Stimulated activated effector memory CD8-positive, alpha-beta T cell treated with anti-CD3 and anti-CD28 coated beads, Interleukin-12 subunit alpha, Interleukin-12 subunit beta, amount 100 ng/mL, for 72 hours (primary cell): Measurements from ENCODE around the gene SLC41A3.
"Not testable (repeated sequence)": the region's sequence is repeated elsewhere in the genome, so short reads cannot be mapped to it uniquely, and the experiment has no call there.

Experiments
- ATAC-seq: fragments of 150-1000 bp; cut with Tn5 transposase; 2 replicates; pipeline ENCODE4 v1.10.0; 2021
- DNase-seq, 2 donors: peaks; one replicate each; pipeline ENCODE4 v3.0.0; 2021 to 2022; ENCODE audit warnings: low spot score in 2 of 2
- H3K27ac Mint-ChIP-seq: one replicate; pipeline ENCODE4 v1.8.0; 2022; ENCODE audit warnings: mild to moderate bottlenecking, mixed read lengths
- H3K36me3 Mint-ChIP-seq: one replicate; pipeline ENCODE4 v1.8.0; 2022; ENCODE audit warnings: mild to moderate bottlenecking, mixed read lengths
- H3K4me1 Mint-ChIP-seq: one replicate; pipeline ENCODE4 v1.8.0; 2022; ENCODE audit warnings: mixed read lengths
- H3K4me3 Mint-ChIP-seq: one replicate; pipeline ENCODE4 v1.8.0; 2022; ENCODE audit warnings: mild to moderate bottlenecking, mixed read lengths
- H3K9me3 Mint-ChIP-seq: one replicate; pipeline ENCODE4 v1.8.0; 2022; ENCODE audit warnings: mixed read lengths

SLC41A3 gene

GRCh38 chr3:126104028-126104635 lies 20.2 kb upstream of the SLC41A3 start:
- Mint-ChIP-seq H3K4me1 (no peaks in the 10 kb centered on the region), H3K4me3 (no peak overlapping the region), H3K36me3 (no peaks in the 10 kb centered on the region), H3K9me3 (no peaks in the 10 kb centered on the region), H3K27ac (no peak overlapping the region)
- ATAC-seq (no peak), DNase-seq (peak in 1 of 2 donors; percentile 46)

- Mint-ChIP-seq H3K4me1 (no peaks in the 10 kb centered on the region), H3K4me3 (no peak overlapping the region), H3K9me3 (no peaks in the 10 kb centered on the region), H3K27ac (no peak overlapping the region), H3K36me3 (no peaks in the 10 kb centered on the region)
- peak in 1 of 2 donors; percentile 42 for DNase-seq
- no peak for ATAC-seq
Measured at GRCh38 chr3:126103121-126104027, 19.4 kb upstream of the SLC41A3 start.

- Mint-ChIP-seq H3K4me1 (no peaks in the 10 kb centered on the region), H3K9me3 (peaks cover 4% of the 10 kb centered on the region), H3K36me3 (no peaks in the 10 kb centered on the region), H3K4me3 (no peak overlapping the region), H3K27ac (no peak overlapping the region)
- peak in 1 of 2 donors; percentile 6 for DNase-seq
- ATAC-seq, result no peak
Measured at GRCh38 chr3:126102530-126102951, 18.6 kb upstream of the SLC41A3 start.

- no peaks in the 10 kb centered on the region for H3K36me3 Mint-ChIP-seq
- DNase-seq (peak in 1 of 2 donors; percentile 33), ATAC-seq (no peak)
- H3K9me3 Mint-ChIP-seq, result peaks cover 4% of the 10 kb centered on the region
- H3K27ac Mint-ChIP-seq, result no peak overlapping the region
- no peaks in the 10 kb centered on the region for H3K4me1 Mint-ChIP-seq
- no peak overlapping the region for H3K4me3 Mint-ChIP-seq
Measured at GRCh38 chr3:126102011-126102410, 18.1 kb upstream of the SLC41A3 start.

GRCh38 chr3:126101521-126101982 lies 17.6 kb upstream of the SLC41A3 start:
- no peaks in the 10 kb centered on the region for H3K36me3 Mint-ChIP-seq
- no peaks in the 10 kb centered on the region for H3K4me1 Mint-ChIP-seq
- H3K27ac Mint-ChIP-seq, result no peak overlapping the region
- peaks cover 4% of the 10 kb centered on the region for H3K9me3 Mint-ChIP-seq
- no peak overlapping the region for H3K4me3 Mint-ChIP-seq
- DNase-seq (peak in 1 of 2 donors; percentile 12), ATAC-seq (no peak)

- DNase-seq, result peak in 1 of 2 donors; percentile 41
- H3K9me3 Mint-ChIP-seq, result peaks cover 4% of the 10 kb centered on the region
- H3K4me3 Mint-ChIP-seq, result no peak overlapping the region
- H3K27ac Mint-ChIP-seq, result no peak overlapping the region
- H3K4me1 Mint-ChIP-seq, result no peaks in the 10 kb centered on the region
- peak; percentile 64 for ATAC-seq
- no peaks in the 10 kb centered on the region for H3K36me3 Mint-ChIP-seq
Measured at GRCh38 chr3:126100634-126101301, 16.8 kb upstream of the SLC41A3 start.

- DNase-seq (peak in 1 of 2 donors; percentile 20), ATAC-seq (no peak)
- H3K9me3 Mint-ChIP-seq, result peaks cover 4% of the 10 kb centered on the region
- no peak overlapping the region for H3K4me3 Mint-ChIP-seq
- no peaks in the 10 kb centered on the region for H3K4me1 Mint-ChIP-seq
- no peaks in the 10 kb centered on the region for H3K36me3 Mint-ChIP-seq
- H3K27ac Mint-ChIP-seq, result no peak overlapping the region
Measured at GRCh38 chr3:126100269-126100633, 16.3 kb upstream of the SLC41A3 start.

GRCh38 chr3:126098391-126098858 lies 14.5 kb upstream of the SLC41A3 start:
- DNase-seq, result peak in 1 of 2 donors; percentile 40
- Mint-ChIP-seq H3K4me3 (no peak overlapping the region), H3K36me3 (no peaks in the 10 kb centered on the region), H3K27ac (no peak overlapping the region), H3K4me1 (no peaks in the 10 kb centered on the region), H3K9me3 (peaks cover 6% of the 10 kb centered on the region)
- ATAC-seq, result no peak

- ATAC-seq, result no peak
- Mint-ChIP-seq H3K36me3 (no peaks in the 10 kb centered on the region), H3K4me3 (no peak overlapping the region), H3K9me3 (peaks cover 6% of the 10 kb centered on the region), H3K27ac (no peak overlapping the region), H3K4me1 (no peaks in the 10 kb centered on the region)
- DNase-seq, result peak in 1 of 2 donors; percentile 10
Measured at GRCh38 chr3:126097801-126098200, 13.9 kb upstream of the SLC41A3 start.

GRCh38 chr3:126096274-126096673 lies 12.3 kb upstream of the SLC41A3 start:
- not testable (repeated sequence) for H3K9me3 Mint-ChIP-seq, H3K4me1 Mint-ChIP-seq, H3K27ac Mint-ChIP-seq, H3K36me3 Mint-ChIP-seq, ATAC-seq, H3K4me3 Mint-ChIP-seq
- peak in 1 of 2 donors; percentile 32 for DNase-seq

- not testable (repeated sequence) for H3K4me1 Mint-ChIP-seq, H3K27ac Mint-ChIP-seq, H3K9me3 Mint-ChIP-seq, H3K36me3 Mint-ChIP-seq, H3K4me3 Mint-ChIP-seq, DNase-seq, ATAC-seq
Measured at GRCh38 chr3:126092128-126092527, 8.2 kb upstream of the SLC41A3 start.

- no peaks in the 10 kb centered on the region for H3K9me3 Mint-ChIP-seq
Measured at GRCh38 chr3:126087552-126088175, 3.7 kb upstream of the SLC41A3 start.

GRCh38 chr3:126085841-126086240 lies 1.9 kb upstream of the SLC41A3 start:
- peaks cover 3% of the 10 kb centered on the region for H3K9me3 Mint-ChIP-seq
- H3K4me1 Mint-ChIP-seq, result peaks cover 24% of the 10 kb centered on the region
- DNase-seq (peak in 1 of 2 donors; percentile 51), ATAC-seq (no peak)
- peaks cover 6% of the 10 kb centered on the region for H3K36me3 Mint-ChIP-seq
- peak overlapping the region; percentile 90 for H3K4me3 Mint-ChIP-seq
- no peak overlapping the region for H3K27ac Mint-ChIP-seq

More at GRCh38 chr3:126087552-126088175, 3.7 kb upstream of the SLC41A3 start:
- H3K4me1 Mint-ChIP-seq, result peaks cover 24% of the 10 kb centered on the region
- peaks cover 6% of the 10 kb centered on the region for H3K36me3 Mint-ChIP-seq
- no peak for ATAC-seq
- no peak for DNase-seq
- H3K27ac Mint-ChIP-seq, result no peak overlapping the region
- H3K4me3 Mint-ChIP-seq, result no peak overlapping the region

GRCh38 chr3:126085276-126085675 lies 1.4 kb upstream of the SLC41A3 start:
- ATAC-seq (no peak), DNase-seq (peak in 1 of 2 donors; percentile 50)
- H3K27ac Mint-ChIP-seq, result peak overlapping the region; percentile 77
- peaks cover 24% of the 10 kb centered on the region for H3K4me1 Mint-ChIP-seq
- peak overlapping the region; percentile 90 for H3K4me3 Mint-ChIP-seq
- peaks cover 6% of the 10 kb centered on the region for H3K36me3 Mint-ChIP-seq
- peaks cover 3% of the 10 kb centered on the region for H3K9me3 Mint-ChIP-seq

- Mint-ChIP-seq H3K9me3 (peaks cover 3% of the 10 kb centered on the region), H3K4me1 (peaks cover 24% of the 10 kb centered on the region), H3K36me3 (peaks cover 6% of the 10 kb centered on the region), H3K4me3 (peak overlapping the region; percentile 90), H3K27ac (peak overlapping the region; percentile 77)
- DNase-seq (peak in 1 of 2 donors; percentile 46), ATAC-seq (no peak)
Measured at GRCh38 chr3:126084768-126085180, 850 bp upstream of the SLC41A3 start.
